Calu3 (cell line): ENCODE data around the gene SLIT1. TPM values are rescaled to one million over a fixed set of nuclear protein-coding genes. Genes with fewer than 3 reads are reported as not detected.

Source experiments
- BruUV-seq: library from RNA; stranded (reverse); fragments of 400-500 nt; replicated peaks from 2 replicates; lab custom pipeline; 2021; lab: Mats Ljungman, UMichigan
- CTCF ChIA-PET: fragments of 300-600 bp; sonication (Branson Sonifier 250); formaldehyde crosslinking; loops from one replicate; lab custom pipeline; 2022; ENCODE audit warnings: antibody characterized with exemption; lab: Charles Lee
- DNase-seq: peaks from one replicate; pipeline ENCODE4 v3.0.0; 2022
- H3K27ac Mint-ChIP-seq: one replicate; pipeline ENCODE4 v1.8.0; 2022; ENCODE audit warnings: mixed read lengths; ENCODE audit not compliant: unreplicated experiment
- H3K27me3 Mint-ChIP-seq: one replicate; pipeline ENCODE4 v1.8.0; 2022; ENCODE audit warnings: mixed read lengths; ENCODE audit not compliant: unreplicated experiment
- H3K36me3 Mint-ChIP-seq: one replicate; pipeline ENCODE4 v1.8.0; 2022; ENCODE audit warnings: mild to moderate bottlenecking, moderate library complexity, mixed read lengths; ENCODE audit not compliant: insufficient read depth, unreplicated experiment
- H3K4me1 Mint-ChIP-seq: one replicate; pipeline ENCODE4 v1.8.0; 2022; ENCODE audit warnings: mild to moderate bottlenecking, low read depth, mixed read lengths; ENCODE audit not compliant: unreplicated experiment
- H3K4me3 Mint-ChIP-seq: one replicate; pipeline ENCODE4 v1.8.0; 2022; ENCODE audit warnings: mild to moderate bottlenecking, low read depth, moderate library complexity, mixed read lengths; ENCODE audit not compliant: unreplicated experiment
- H3K9me3 Mint-ChIP-seq: one replicate; pipeline ENCODE4 v1.8.0; 2022; ENCODE audit warnings: low read depth, mixed read lengths; ENCODE audit not compliant: unreplicated experiment
- intact Hi-C: fragments of 100-400 bp; cut with micrococcal nuclease; formaldehyde crosslinking; loops from one replicate; pipeline ENCODE4 v1.10.0; 2022; ENCODE audit not compliant: unreplicated experiment
- total RNA-seq: library from RNA; stranded (reverse); gene quantifications from 2 replicates; pipeline ENCODE4 v1.2.3, GENCODE V29; 2022
- TF ChIP-seq, protein P1 (sequence below): fragments of 200-600 bp; IDR thresholded peaks from one replicate; pipeline ENCODE4 v1.8.0; 2022; ENCODE audit warnings: antibody characterized with exemption; ENCODE audit not compliant: unreplicated experiment

SLIT1 gene
- total RNA-seq, 1 experiment from 2014 or later, result not detected

GRCh38 chr10:97046456-97047082, 139.2 kb downstream of the SLIT1 start:
- no TSS peak for BruUV-seq
- H3K36me3 Mint-ChIP-seq, result peaks cover 5% of the 10 kb centered on the region
- CTCF ChIA-PET, result no interaction called here

GRCh38 chr10:97043563-97043855, 142.2 kb downstream of the SLIT1 start:
- H3K4me1 Mint-ChIP-seq, result peaks cover 2% of the 10 kb centered on the region
- no peaks in the 10 kb centered on the region for H3K9me3 Mint-ChIP-seq
- no peak overlapping the region for H3K27ac Mint-ChIP-seq
- TF ChIP-seq, protein P1, sequence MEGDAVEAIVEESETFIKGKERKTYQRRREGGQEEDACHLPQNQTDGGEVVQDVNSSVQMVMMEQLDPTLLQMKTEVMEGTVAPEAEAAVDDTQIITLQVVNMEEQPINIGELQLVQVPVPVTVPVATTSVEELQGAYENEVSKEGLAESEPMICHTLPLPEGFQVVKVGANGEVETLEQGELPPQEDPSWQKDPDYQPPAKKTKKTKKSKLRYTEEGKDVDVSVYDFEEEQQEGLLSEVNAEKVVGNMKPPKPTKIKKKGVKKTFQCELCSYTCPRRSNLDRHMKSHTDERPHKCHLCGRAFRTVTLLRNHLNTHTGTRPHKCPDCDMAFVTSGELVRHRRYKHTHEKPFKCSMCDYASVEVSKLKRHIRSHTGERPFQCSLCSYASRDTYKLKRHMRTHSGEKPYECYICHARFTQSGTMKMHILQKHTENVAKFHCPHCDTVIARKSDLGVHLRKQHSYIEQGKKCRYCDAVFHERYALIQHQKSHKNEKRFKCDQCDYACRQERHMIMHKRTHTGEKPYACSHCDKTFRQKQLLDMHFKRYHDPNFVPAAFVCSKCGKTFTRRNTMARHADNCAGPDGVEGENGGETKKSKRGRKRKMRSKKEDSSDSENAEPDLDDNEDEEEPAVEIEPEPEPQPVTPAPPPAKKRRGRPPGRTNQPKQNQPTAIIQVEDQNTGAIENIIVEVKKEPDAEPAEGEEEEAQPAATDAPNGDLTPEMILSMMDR, result no peak
- no peak overlapping the region for H3K4me3 Mint-ChIP-seq
- CTCF ChIA-PET, result no interaction called here
- H3K27me3 Mint-ChIP-seq, result peaks cover 7% of the 10 kb centered on the region
- no peak for DNase-seq
- H3K36me3 Mint-ChIP-seq, result peaks cover 5% of the 10 kb centered on the region
- no TSS peak for BruUV-seq
- intact Hi-C loops, result no loop called here

More at GRCh38 chr10:97046456-97047082, 139.2 kb downstream of the SLIT1 start:
- Mint-ChIP-seq H3K4me1 (no peaks in the 10 kb centered on the region), H3K4me3 (no peak overlapping the region), H3K27ac (no peak overlapping the region), H3K27me3 (peaks cover 36% of the 10 kb centered on the region), H3K9me3 (no peaks in the 10 kb centered on the region)
- TF ChIP-seq, protein P1, result no peak
- intact Hi-C loops, result no loop called here
- no peak for DNase-seq

DNA sequence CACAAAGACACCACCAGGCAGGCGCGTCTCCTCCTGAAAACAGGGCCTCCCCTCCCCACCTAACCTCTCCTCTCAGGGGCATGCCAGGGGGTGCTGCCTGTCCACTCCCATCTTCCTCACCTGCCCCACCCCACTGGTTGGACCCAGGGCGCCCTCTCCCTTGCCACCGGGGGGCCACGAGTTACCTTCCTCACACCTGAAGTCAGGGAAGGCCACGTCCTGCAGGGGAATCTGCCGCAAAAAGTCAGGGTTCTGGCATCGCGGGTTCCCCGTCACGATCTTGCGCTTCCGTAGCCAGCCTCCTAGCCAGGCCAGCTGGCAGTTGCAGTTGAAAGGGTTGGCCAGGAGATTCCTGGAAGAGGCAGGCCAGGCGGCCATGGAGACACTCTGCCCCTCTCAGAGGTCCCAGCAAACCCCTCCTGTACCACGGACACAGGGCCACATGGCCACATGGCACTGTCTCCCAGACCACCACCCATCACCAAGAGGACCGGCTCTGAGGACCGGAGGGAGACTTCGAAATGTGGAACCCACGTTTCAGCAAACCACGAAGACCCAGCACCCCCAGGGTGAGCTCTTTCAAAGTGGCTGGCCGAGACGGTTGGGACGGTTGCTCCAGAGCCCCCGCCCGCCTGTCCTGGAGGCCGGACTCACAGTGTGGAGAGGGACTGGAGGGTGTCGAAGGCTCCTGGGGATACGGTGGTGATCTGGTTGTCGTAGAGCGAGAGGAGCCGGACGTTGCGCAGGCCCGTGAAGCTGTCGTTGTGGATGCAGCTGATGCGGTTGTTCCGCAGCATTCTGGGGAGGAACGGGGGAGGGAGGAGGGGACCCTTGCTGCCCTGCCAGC, 142.8 kb downstream of the SLIT1 start:
- H3K27ac Mint-ChIP-seq, result no peak overlapping the region
- DNase-seq, result no peak
- BruUV-seq, result no TSS peak
- CTCF ChIA-PET, result interaction anchor here (1.5 kb wide), 1 partner anchor 11 kb away, joined by 3 read pairs; no protein-coding TSS in a partner anchor
- no peak overlapping the region for H3K4me3 Mint-ChIP-seq
- peaks cover 8% of the 10 kb centered on the region for H3K4me1 Mint-ChIP-seq
- intact Hi-C loops, result no loop called here
- H3K9me3 Mint-ChIP-seq, result no peaks in the 10 kb centered on the region
- H3K36me3 Mint-ChIP-seq, result peaks cover 5% of the 10 kb centered on the region
- peaks cover 1% of the 10 kb centered on the region for H3K27me3 Mint-ChIP-seq
- TF ChIP-seq, protein P1, result no peak

DNA sequence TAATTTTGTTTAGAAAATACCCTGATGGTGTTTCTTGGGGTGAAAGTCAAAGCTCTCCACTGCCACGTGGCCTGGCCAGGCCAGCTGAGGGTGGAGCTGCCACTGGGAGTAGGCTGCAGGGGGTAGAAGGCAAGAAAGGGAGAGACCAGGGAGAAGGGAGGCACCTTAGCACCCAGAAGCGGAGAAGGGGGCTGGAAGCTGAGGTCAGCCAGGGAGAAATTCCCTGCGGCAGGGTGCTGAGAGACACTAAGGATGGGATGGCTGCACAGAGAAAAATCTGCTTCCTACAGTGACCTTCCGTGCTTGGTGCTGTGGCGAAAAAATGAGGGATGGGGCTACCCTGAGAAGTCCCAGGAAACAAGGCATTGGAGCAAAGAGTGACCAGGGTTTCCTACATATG, 143.7 kb downstream of the SLIT1 start:
- intact Hi-C loops, result no loop called here
- BruUV-seq, result no TSS peak
- CTCF ChIA-PET, result interaction anchor here (1.5 kb wide), 1 partner anchor 12 kb away, joined by 3 read pairs; no protein-coding TSS in a partner anchor

More for the DNA sequence above, 143.7 kb downstream of the SLIT1 start:
- Mint-ChIP-seq H3K27me3 (no peaks in the 10 kb centered on the region), H3K9me3 (no peaks in the 10 kb centered on the region), H3K36me3 (peaks cover 8% of the 10 kb centered on the region), H3K4me1 (peaks cover 16% of the 10 kb centered on the region), H3K27ac (no peak overlapping the region), H3K4me3 (no peak overlapping the region)
- no peak for DNase-seq
- TF ChIP-seq, protein P1, result no peak
